Measurements from ENCODE around the gene DAPP1.

Gene DAPP1

DNA sequence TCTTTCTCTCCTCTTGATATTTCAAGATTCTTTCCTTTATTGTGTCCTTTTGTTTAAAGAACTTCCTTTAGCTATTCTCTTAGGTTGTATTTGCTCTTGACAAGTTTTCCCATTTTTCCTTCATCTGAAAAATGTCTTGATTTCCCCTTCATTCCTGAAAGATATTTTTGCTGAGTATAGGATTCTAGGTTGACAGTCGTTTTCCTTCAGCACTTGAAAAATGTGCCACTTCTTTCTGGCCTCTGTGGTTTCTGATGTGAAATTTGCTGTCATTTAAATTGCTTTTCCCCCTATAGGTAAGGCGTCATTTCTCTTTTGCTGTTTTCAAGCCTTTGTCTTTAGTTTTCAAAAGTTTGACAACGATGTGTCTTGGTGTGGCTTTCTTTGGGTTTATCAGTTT, 100.9 kb downstream of the DAPP1 start:
- DNase-seq (ENCODE audit: low read depth): no peak

DNA sequence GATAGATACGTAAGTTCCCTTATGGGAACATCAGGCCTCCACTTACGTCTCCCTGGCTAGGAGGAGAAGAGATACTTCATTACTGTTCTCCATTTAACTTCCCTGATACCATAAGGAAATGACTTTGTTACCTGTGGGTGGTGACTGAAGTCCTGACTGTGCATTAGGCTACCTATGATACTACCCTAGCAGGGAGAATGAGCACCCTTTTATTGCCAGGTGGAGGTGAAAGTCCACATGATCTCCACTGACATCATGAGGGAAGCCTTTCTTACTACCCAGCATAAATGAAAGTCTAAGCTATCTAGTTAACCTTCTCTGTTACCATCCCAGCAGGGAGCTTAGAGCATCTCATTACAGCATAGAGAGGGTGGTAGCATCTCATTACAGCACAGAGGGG, 102.0 kb downstream of the DAPP1 start:
- DNase-seq (ENCODE audit: low read depth): no peak

All from HS-27A (cell line).